HepG2 (cell line): ENCODE measurements around the gene PDE3B. TPM values are rescaled to one million over a fixed set of nuclear protein-coding genes. Genes with fewer than 3 reads are reported as not detected.
"Not testable (repeated sequence)": the region's sequence is repeated elsewhere in the genome, so short reads cannot be mapped to it uniquely, and the experiment has no call there.

Source experiments
- ATAC-seq: fragments of 200-7000 bp; cut with Tn5 transposase; 3 replicates; pipeline ENCODE4 v1.9.1; 2020; ENCODE audit warnings: mild to moderate bottlenecking, moderate library complexity
- BruUV-seq: library from RNA; stranded (reverse); fragments of 400-500 nt; replicated peaks from 2 replicates; lab custom pipeline; 2021; lab: Mats Ljungman, UMichigan
- CTCF ChIA-PET: fragments of 300-600 bp; formaldehyde crosslinking; extraction: SDS; loops from one replicate; lab custom pipeline; 2021; ENCODE audit warnings: low total read pairs, inconsistent platforms, low intra/inter-chr PET ratio; lab: Yijun Ruan, JAX
- POLR2A ChIA-PET: fragments of 350-600 bp; sonication (Branson Sonifier 250); formaldehyde crosslinking; loops from one replicate; lab custom pipeline; 2020; ENCODE audit warnings: antibody characterized with exemption, inconsistent platforms; lab: Yijun Ruan, JAX
- DNase-seq: peaks from one replicate; pipeline ENCODE4 v3.0.0-alpha.2; 2015; ENCODE audit warnings: low spot score
- FAIRE-seq: peaks from 3 replicates; lab custom pipeline; 2011; peaks lifted over from hg19 to GRCh38; lab: Jason Lieb, UNC
- H2AFZ ChIP-seq: one replicate; pipeline ENCODE4 v1.6.1; 2011; ENCODE audit warnings: low read length, inconsistent platforms
- H3K27ac ChIP-seq: fragments of 300-600 bp; 3 replicates; pipeline ENCODE4 v1.8.0; 2011; ENCODE audit warnings: mixed run types, mild to moderate bottlenecking, mixed read lengths, low read length, inconsistent platforms; ENCODE audit not compliant: insufficient read depth; ENCODE audit errors: extremely low read length
- H3K27me3 ChIP-seq, 2 experiments: fragments of 200-600 bp in 1 of 2; 2 replicates in 1 of 2; 3 replicates in 1 of 2; pipeline versions ENCODE4 v1.6.0 to v1.8.0; 2011; ENCODE audit warnings: low read length in 2 of 2, mild to moderate bottlenecking in 2 of 2, moderate library complexity in 2 of 2, inconsistent platforms in 1 of 2; ENCODE audit not compliant: insufficient read depth in 2 of 2, control insufficient read depth in 1 of 2
- H3K36me3 ChIP-seq, 2 experiments: fragments of 200-600 bp in 1 of 2; replicated peaks in 1 of 2; 2 replicates in 1 of 2; 3 replicates in 1 of 2; pipeline versions ENCODE4 v1.5.1 to v1.8.0; 2011; ENCODE audit warnings: low read length in 2 of 2, inconsistent platforms in 1 of 2; ENCODE audit not compliant: insufficient read depth in 2 of 2, control insufficient read depth in 1 of 2
- H3K4me1 ChIP-seq: 2 replicates; pipeline ENCODE4 v1.5.1; 2012; ENCODE audit warnings: low read length, inconsistent platforms; ENCODE audit not compliant: insufficient read depth
- H3K4me2 ChIP-seq: 2 replicates; pipeline ENCODE4 v1.6.0; 2011; ENCODE audit warnings: low read depth, low read length, inconsistent platforms
- H3K4me3 ChIP-seq, 3 experiments: fragments of 200-600 bp in 1 of 3; sonication (generic), shearing (Covaris generic) in 1 of 3; replicated peaks in 1 of 3; 2 replicates each; pipeline ENCODE4 v1.5.1; 2011 to 2016; ENCODE audit warnings: low read length in 3 of 3, inconsistent platforms in 2 of 3, low read depth in 2 of 3, mild to moderate bottlenecking in 2 of 3, control low read depth in 1 of 3, mixed read lengths in 1 of 3; ENCODE audit not compliant: insufficient read depth in 1 of 3
- H3K79me2 ChIP-seq: one replicate; pipeline ENCODE4 v1.6.1; 2011; ENCODE audit warnings: low read length, inconsistent platforms; ENCODE audit not compliant: insufficient read depth
- H3K9ac ChIP-seq: 2 replicates; pipeline ENCODE4 v1.6.0; 2011; ENCODE audit warnings: mild to moderate bottlenecking, low read depth, low read length, inconsistent platforms; ENCODE audit not compliant: insufficient read depth
- H3K9me3 ChIP-seq: 2 replicates; pipeline ENCODE4 v1.5.1; 2012; ENCODE audit warnings: mild to moderate bottlenecking, low read length
- H4K20me1 ChIP-seq: 2 replicates; pipeline ENCODE4 v1.6.0; 2011; ENCODE audit warnings: inconsistent platforms, mild to moderate bottlenecking, low read length, moderate library complexity; ENCODE audit not compliant: insufficient read depth
- SOX13 ChIP-seq, 3 experiments: fragments of 450-650 bp in 1 of 3; sonication (generic) in 1 of 3; formaldehyde crosslinking in 1 of 3; IDR thresholded peaks in 2 of 3; conservative IDR thresholded peaks in 1 of 3; 2 replicates each; pipeline versions ENCODE4 v1.5.0 to v1.6.1; 2016 to 2020; ENCODE audit warnings: antibody characterized with exemption in 1 of 3, mild to moderate bottlenecking in 1 of 3, missing compliant biosample characterization in 1 of 3, missing genetic modification reagents in 1 of 3, moderate library complexity in 1 of 3
- SP1 ChIP-seq, 2 experiments: fragments of 450-650 bp in 1 of 2; sonication (generic) in 1 of 2; formaldehyde crosslinking in 1 of 2; IDR thresholded peaks; 2 replicates each; pipeline versions ENCODE4 v1.4.0 to v1.6.1; 2016 to 2020; ENCODE audit warnings: missing genetic modification reagents in 1 of 2
- THAP11 ChIP-seq: IDR thresholded peaks from 2 replicates; pipeline ENCODE4 v1.6.1; 2016; ENCODE audit warnings: missing biosample characterization, missing genetic modification reagents
- TRAFD1 ChIP-seq: sonication (generic); formaldehyde crosslinking; IDR thresholded peaks from 2 replicates; pipeline ENCODE4 v1.5.1; 2020; ENCODE audit warnings: missing genetic modification reagents, mild to moderate bottlenecking, borderline replicate concordance
- ZFX ChIP-seq: sonication (generic); formaldehyde crosslinking; IDR thresholded peaks from 2 replicates; pipeline ENCODE4 v1.4.0; 2020; ENCODE audit warnings: mild to moderate bottlenecking, low read depth, missing genetic modification reagents, moderate library complexity
- ZNF335 ChIP-seq: sonication (generic); formaldehyde crosslinking; IDR thresholded peaks from 2 replicates; pipeline ENCODE4 v1.4.0; 2020; ENCODE audit warnings: missing genetic modification reagents
- ZNF816 ChIP-seq: sonication (generic); formaldehyde crosslinking; IDR thresholded peaks from 2 replicates; pipeline ENCODE4 v1.8.0; 2022; ENCODE audit warnings: missing genetic modification reagents, mild to moderate bottlenecking, borderline replicate concordance
- WGBS: methylation state at CpG from one replicate; pipeline ENCODE4 v1.1.6; 2017; ENCODE audit warnings: low lambda C conversion rate; 5-methylcytosine and 5-hydroxymethylcytosine counted together
- in situ Hi-C: cut with HindIII; loops from 2 replicates; pipeline ENCODE4 v1.10.0; 2017; ENCODE audit warnings: low pct_unique_long_range_greater_than_20kb; ENCODE audit not compliant: extremely low pct_ligation_motif_present
- intact Hi-C: fragments of 100-400 bp; cut with micrococcal nuclease; formaldehyde crosslinking; loops from one replicate; pipeline ENCODE4 v1.10.0; 2022; ENCODE audit not compliant: unreplicated experiment
- polyA plus RNA-seq, 8 experiments: library from polyadenylated mRNA; depleted of rRNA in 3 of 8; stranded (reverse) in 7 of 8; unstranded in 1 of 8; fragments of >200 nt; fragmentation: Illumina TruSeq in 4 of 8; extraction: Trizol in 4 of 8; gene quantifications; 2 replicates each; pipeline versions ENCODE4 v1.2.1 to v1.2.3, GENCODE V29; 2011 to 2016; ENCODE audit warnings: low read depth in 4 of 8, missing spikeins in 1 of 8, mixed read lengths in 1 of 8; ENCODE audit not compliant: insufficient read depth in 1 of 8
- total RNA-seq, 5 experiments: library from RNA; depleted of rRNA; stranded (reverse); fragments of >200 nt; fragmentation: Illumina TruSeq; extraction: Trizol; gene quantifications; 2 replicates each; pipeline ENCODE4 v1.2.3, GENCODE V29; 2016; ENCODE audit warnings: low read depth in 1 of 5
- TF ChIP-seq, protein P1 (sequence below): sonication (generic); formaldehyde crosslinking; IDR thresholded peaks from 2 replicates; pipeline ENCODE4 v1.4.0; 2020; ENCODE audit warnings: missing genetic modification reagents, mild to moderate bottlenecking, borderline replicate concordance
- TF ChIP-seq, protein P2 (sequence below): sonication (generic); formaldehyde crosslinking; conservative IDR thresholded peaks from 2 replicates; pipeline ENCODE4 v1.4.0; 2020; ENCODE audit warnings: mild to moderate bottlenecking, missing genetic modification reagents, moderate library complexity

Gene PDE3B
- total and polyA plus RNA-seq, 2 of the 13 experiments (the other 11 are each of a cell fraction or from before 2014, with no cell fraction given): 14.1 to 26.5 TPM

- TF ChIP-seq, protein P1, sequence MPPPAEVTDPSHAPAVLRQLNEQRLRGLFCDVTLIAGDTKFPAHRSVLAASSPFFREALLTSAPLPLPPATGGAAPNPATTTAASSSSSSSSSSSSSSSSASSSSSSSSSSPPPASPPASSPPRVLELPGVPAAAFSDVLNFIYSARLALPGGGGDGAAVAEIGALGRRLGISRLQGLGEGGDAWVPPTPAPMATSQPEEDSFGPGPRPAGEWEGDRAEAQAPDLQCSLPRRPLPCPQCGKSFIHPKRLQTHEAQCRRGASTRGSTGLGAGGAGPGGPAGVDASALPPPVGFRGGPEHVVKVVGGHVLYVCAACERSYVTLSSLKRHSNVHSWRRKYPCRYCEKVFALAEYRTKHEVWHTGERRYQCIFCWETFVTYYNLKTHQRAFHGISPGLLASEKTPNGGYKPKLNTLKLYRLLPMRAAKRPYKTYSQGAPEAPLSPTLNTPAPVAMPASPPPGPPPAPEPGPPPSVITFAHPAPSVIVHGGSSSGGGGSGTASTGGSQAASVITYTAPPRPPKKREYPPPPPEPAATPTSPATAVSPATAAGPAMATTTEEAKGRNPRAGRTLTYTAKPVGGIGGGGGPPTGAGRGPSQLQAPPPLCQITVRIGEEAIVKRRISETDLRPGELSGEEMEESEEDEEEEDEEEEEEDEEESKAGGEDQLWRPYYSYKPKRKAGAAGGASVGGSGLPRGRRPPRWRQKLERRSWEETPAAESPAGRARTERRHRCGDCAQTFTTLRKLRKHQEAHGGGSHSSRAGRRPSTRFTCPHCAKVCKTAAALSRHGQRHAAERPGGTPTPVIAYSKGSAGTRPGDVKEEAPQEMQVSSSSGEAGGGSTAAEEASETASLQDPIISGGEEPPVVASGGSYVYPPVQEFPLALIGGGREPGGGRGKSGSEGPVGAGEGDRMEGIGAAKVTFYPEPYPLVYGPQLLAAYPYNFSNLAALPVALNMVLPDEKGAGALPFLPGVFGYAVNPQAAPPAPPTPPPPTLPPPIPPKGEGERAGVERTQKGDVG (CRISPR knock-in tag): no peak
- no peak for TF ChIP-seq SP1 (IDR thresholded peaks at IDR 0.05)
- TF ChIP-seq SP1 (CRISPR knock-in tag; IDR thresholded peaks at IDR 0.05): no peak
- no peak for TF ChIP-seq TRAFD1 (CRISPR knock-in tag)
- no peak for TF ChIP-seq ZNF816 (CRISPR knock-in tag)
- no peak for TF ChIP-seq ZFX (CRISPR knock-in tag)
- no peak for TF ChIP-seq ZNF335 (CRISPR knock-in tag)
- TF ChIP-seq, protein P2, sequence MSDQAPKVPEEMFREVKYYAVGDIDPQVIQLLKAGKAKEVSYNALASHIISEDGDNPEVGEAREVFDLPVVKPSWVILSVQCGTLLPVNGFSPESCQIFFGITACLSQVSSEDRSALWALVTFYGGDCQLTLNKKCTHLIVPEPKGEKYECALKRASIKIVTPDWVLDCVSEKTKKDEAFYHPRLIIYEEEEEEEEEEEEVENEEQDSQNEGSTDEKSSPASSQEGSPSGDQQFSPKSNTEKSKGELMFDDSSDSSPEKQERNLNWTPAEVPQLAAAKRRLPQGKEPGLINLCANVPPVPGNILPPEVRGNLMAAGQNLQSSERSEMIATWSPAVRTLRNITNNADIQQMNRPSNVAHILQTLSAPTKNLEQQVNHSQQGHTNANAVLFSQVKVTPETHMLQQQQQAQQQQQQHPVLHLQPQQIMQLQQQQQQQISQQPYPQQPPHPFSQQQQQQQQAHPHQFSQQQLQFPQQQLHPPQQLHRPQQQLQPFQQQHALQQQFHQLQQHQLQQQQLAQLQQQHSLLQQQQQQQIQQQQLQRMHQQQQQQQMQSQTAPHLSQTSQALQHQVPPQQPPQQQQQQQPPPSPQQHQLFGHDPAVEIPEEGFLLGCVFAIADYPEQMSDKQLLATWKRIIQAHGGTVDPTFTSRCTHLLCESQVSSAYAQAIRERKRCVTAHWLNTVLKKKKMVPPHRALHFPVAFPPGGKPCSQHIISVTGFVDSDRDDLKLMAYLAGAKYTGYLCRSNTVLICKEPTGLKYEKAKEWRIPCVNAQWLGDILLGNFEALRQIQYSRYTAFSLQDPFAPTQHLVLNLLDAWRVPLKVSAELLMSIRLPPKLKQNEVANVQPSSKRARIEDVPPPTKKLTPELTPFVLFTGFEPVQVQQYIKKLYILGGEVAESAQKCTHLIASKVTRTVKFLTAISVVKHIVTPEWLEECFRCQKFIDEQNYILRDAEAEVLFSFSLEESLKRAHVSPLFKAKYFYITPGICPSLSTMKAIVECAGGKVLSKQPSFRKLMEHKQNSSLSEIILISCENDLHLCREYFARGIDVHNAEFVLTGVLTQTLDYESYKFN: peak; percentile 34; the same call in 1 of the 2 replicates
- TF ChIP-seq THAP11 (CRISPR knock-in tag): peak; percentile 21; the same call in 1 of the 2 replicates
- no peak for TF ChIP-seq SOX13 (IDR thresholded peaks at IDR 0.05)
- TF ChIP-seq SOX13 (CRISPR knock-in tag; conservative IDR thresholded peaks at IDR 0.05 in 1 of 2, IDR thresholded peaks at IDR 0.05 in 1 of 2): peak in 1 of 2 experiments; percentile 80; a peak in 2 of 4 replicates
These were observed 44.5 kb downstream of the PDE3B start (continued) for GRCh38 chr11:14687943-14688627.

DNA sequence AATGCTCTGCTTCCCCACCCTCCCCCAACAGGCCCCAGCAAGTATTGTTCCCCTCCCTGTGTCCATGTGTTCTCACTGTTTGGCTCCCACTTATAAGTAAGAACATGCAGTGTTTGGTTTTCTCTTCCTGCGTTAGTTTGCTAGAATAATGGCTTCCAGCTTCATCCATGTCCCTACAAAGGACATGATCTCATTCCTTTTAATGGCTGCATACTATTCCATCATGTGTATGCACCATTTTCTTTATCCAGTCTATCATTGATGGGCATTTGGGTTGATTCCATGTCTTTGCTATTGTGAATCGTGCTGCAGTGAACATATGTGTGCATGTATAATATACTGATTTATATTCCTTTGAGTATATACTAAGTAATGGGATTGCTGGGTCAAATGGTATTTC, 52.1 kb downstream of the PDE3B start:
- H3K9ac ChIP-seq, H3K36me3 ChIP-seq, ATAC-seq, H3K9me3 ChIP-seq, H3K4me3 ChIP-seq, FAIRE-seq, H2AFZ ChIP-seq, H3K4me1 ChIP-seq, in situ Hi-C loops, CTCF ChIA-PET, DNase-seq, POLR2A ChIA-PET, H3K4me2 ChIP-seq, H3K27ac ChIP-seq, H3K27me3 ChIP-seq, BruUV-seq, intact Hi-C loops, H4K20me1 ChIP-seq: not testable (repeated sequence)
- H3K79me2 ChIP-seq: peaks cover 57% of the 10 kb centered on the region
- 98% methylated on average over 2 of the region's 2 CpGs for WGBS
